ENCODE data around the gene C9orf72.

GRCh38 chr9:27581826-27582225 is 8.5 kb upstream of the C9orf72 start:
- TF ChIP-seq CTCF (IDR thresholded peaks at IDR 0.05; ENCODE audit: insufficient read depth, low read depth, low read length) (no peak), EZH2 (IDR thresholded peaks at IDR 0.05; ENCODE audit: insufficient read depth, low read length) (no peak)
